AG10803 (cell line): ENCODE results near the gene ARHGDIA.

Source experiments
- DNase-seq: peaks from one replicate; pipeline ENCODE4 v3.0.0; 2010; ENCODE audit warnings: low read depth
- H3K4me3 ChIP-seq: 2 replicates; pipeline ENCODE4 v1.5.1; 2011; ENCODE audit warnings: mild to moderate bottlenecking, low read length, control low read depth
- CTCF ChIP-seq: conservative IDR thresholded peaks from 2 replicates; pipeline ENCODE4 v1.5.1; 2011; ENCODE audit warnings: mild to moderate bottlenecking, low read length, control low read depth, inconsistent platforms

Gene ARHGDIA

GRCh38 chr17:81869221-81870130 lies 1.7 kb downstream of the ARHGDIA start:
- TF ChIP-seq CTCF = peak; percentile 54
- peak; percentile 31 for DNase-seq
- H3K4me3 ChIP-seq = peak overlapping the region; percentile 81

- peak overlapping the region; percentile 81 for H3K4me3 ChIP-seq
- no peak for TF ChIP-seq CTCF
- DNase-seq = peak; percentile 88
These were observed 2.4 kb downstream of the ARHGDIA start for GRCh38 chr17:81868674-81869220.

GRCh38 chr17:81867991-81868673 lies 3.0 kb downstream of the ARHGDIA start:
- TF ChIP-seq CTCF = no peak
- peak; percentile 25 for DNase-seq
- no peak overlapping the region for H3K4me3 ChIP-seq

- peak; percentile 62 for DNase-seq
- TF ChIP-seq CTCF = no peak
- H3K4me3 ChIP-seq = no peak overlapping the region
These were observed 3.8 kb downstream of the ARHGDIA start for GRCh38 chr17:81867170-81867990.

- H3K4me3 ChIP-seq = no peak overlapping the region
- TF ChIP-seq CTCF = no peak
- DNase-seq = no peak
These were observed 4.5 kb downstream of the ARHGDIA start for GRCh38 chr17:81866440-81867169.

- TF ChIP-seq CTCF = no peak
- DNase-seq = peak; percentile 20
- no peak overlapping the region for H3K4me3 ChIP-seq
These were observed 5.3 kb downstream of the ARHGDIA start for GRCh38 chr17:81865733-81866439.
